PC-9 (cell line): Measurements from ENCODE around the gene MSI2.

Experiments
- EZH2 ChIP-seq: fragments of 200-600 bp; sonication (generic); IDR thresholded peaks from 2 replicates; pipeline ENCODE4 v1.8.0; 2017; ENCODE audit warnings: antibody characterized with exemption, low read depth
- TF ChIP-seq, protein P1 (sequence below): fragments of 200-600 bp; sonication (generic); conservative IDR thresholded peaks from 2 replicates; pipeline ENCODE4 v1.6.1; 2017; ENCODE audit warnings: mixed run types, antibody characterized with exemption, mild to moderate bottlenecking, moderate library complexity

DNA sequence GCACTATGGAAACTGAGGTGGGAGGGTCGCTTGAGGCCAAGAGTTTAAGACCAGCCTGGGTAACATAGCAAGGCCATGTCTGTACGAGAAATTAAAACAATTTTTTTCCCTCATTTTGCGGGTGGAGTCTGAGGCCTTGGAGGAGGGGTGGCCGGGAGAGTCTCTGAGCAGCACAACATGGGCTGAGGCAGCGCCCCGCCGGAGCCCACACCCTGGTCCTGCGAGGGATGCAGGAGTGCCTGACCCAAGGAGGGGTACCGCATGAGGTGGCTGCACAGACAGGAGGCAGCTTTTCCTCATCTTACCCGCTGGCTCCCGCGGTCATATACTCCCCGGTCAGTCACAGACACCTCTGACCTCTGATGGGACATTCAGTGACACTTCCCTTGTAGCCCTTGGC is 67.7 kb downstream of the MSI2 start:
- TF ChIP-seq, protein P1, sequence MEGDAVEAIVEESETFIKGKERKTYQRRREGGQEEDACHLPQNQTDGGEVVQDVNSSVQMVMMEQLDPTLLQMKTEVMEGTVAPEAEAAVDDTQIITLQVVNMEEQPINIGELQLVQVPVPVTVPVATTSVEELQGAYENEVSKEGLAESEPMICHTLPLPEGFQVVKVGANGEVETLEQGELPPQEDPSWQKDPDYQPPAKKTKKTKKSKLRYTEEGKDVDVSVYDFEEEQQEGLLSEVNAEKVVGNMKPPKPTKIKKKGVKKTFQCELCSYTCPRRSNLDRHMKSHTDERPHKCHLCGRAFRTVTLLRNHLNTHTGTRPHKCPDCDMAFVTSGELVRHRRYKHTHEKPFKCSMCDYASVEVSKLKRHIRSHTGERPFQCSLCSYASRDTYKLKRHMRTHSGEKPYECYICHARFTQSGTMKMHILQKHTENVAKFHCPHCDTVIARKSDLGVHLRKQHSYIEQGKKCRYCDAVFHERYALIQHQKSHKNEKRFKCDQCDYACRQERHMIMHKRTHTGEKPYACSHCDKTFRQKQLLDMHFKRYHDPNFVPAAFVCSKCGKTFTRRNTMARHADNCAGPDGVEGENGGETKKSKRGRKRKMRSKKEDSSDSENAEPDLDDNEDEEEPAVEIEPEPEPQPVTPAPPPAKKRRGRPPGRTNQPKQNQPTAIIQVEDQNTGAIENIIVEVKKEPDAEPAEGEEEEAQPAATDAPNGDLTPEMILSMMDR: no peak
- no peak for TF ChIP-seq EZH2
